Panc1 (cell line): ENCODE data around the gene ZBTB25. TPM values are rescaled to one million over a fixed set of nuclear protein-coding genes. Genes with fewer than 3 reads are reported as not detected.

Experiments used
- ATAC-seq: fragments of 200-7000 bp; cut with Tn5 transposase; 2 replicates; pipeline ENCODE4 v1.9.1; 2020; ENCODE audit warnings: mild to moderate bottlenecking, moderate library complexity
- BruUV-seq: library from RNA; stranded (reverse); fragments of 400-500 nt; replicated peaks from 2 replicates; lab custom pipeline; 2021; lab: Mats Ljungman, UMichigan
- CTCF ChIA-PET: fragments of 300-600 bp; sonication (Branson Sonifier 250); formaldehyde crosslinking; loops from one replicate; lab custom pipeline; 2022; ENCODE audit warnings: antibody characterized with exemption; lab: Charles Lee
- POLR2A ChIA-PET: fragments of 300-600 bp; sonication (Branson Sonifier 250); formaldehyde crosslinking; loops from one replicate; lab custom pipeline; 2022; ENCODE audit warnings: antibody characterized with exemption; lab: Charles Lee
- DNase-seq: peaks from one replicate; pipeline ENCODE4 v3.0.0-alpha.2; 2010; ENCODE audit warnings: low read depth, low spot score
- H3K27ac ChIP-seq: 2 replicates; pipeline ENCODE4 v1.5.1; 2011; ENCODE audit warnings: mild to moderate bottlenecking, low read length, inconsistent platforms
- H3K27me3 ChIP-seq: fragments of 200-500 bp; sonication (Bioruptor generic); 2 replicates; pipeline ENCODE4 v1.6.0; 2014; ENCODE audit warnings: low read length, inconsistent platforms; ENCODE audit not compliant: control insufficient read depth, insufficient read depth
- H3K36me3 ChIP-seq: fragments of 200-500 bp; sonication (Bioruptor generic); 2 replicates; pipeline ENCODE4 v1.5.1; 2014; ENCODE audit warnings: inconsistent platforms, mild to moderate bottlenecking, low read length, moderate library complexity; ENCODE audit not compliant: control insufficient read depth, insufficient read depth
- H3K4me1 ChIP-seq: 2 replicates; pipeline ENCODE4 v1.5.1; 2011; ENCODE audit warnings: inconsistent platforms, mild to moderate bottlenecking, low read length, moderate library complexity; ENCODE audit not compliant: control insufficient read depth, insufficient read depth
- H3K4me3 ChIP-seq, 2 experiments: 2 replicates each; pipeline ENCODE4 v1.5.1; 2011 to 2012; ENCODE audit warnings: low read depth in 2 of 2, low read length in 2 of 2, mild to moderate bottlenecking in 2 of 2, inconsistent platforms in 1 of 2, moderate library complexity in 1 of 2
- H3K9me3 ChIP-seq: fragments of 200-500 bp; sonication (Bioruptor generic); 2 replicates; pipeline ENCODE4 v1.5.1; 2014; ENCODE audit warnings: low read depth, mild to moderate bottlenecking, inconsistent platforms, low read length, moderate library complexity; ENCODE audit not compliant: control insufficient read depth, insufficient read depth
- POLR2AphosphoS5 ChIP-seq: IDR thresholded peaks from 2 replicates; pipeline ENCODE4 v1.6.1; 2012; ENCODE audit warnings: mild to moderate bottlenecking, low read depth, low read length, moderate library complexity
- SIN3A ChIP-seq: IDR thresholded peaks from 2 replicates; pipeline ENCODE4 v1.6.1; 2012; ENCODE audit warnings: low read depth, mild to moderate bottlenecking, low read length, moderate library complexity, borderline replicate concordance; ENCODE audit not compliant: insufficient read depth
- TCF7L2 ChIP-seq: IDR thresholded peaks from 2 replicates; pipeline ENCODE4 v1.6.1; 2011; ENCODE audit warnings: mild to moderate bottlenecking, low read depth, low read length, inconsistent platforms
- in situ Hi-C: cut with HindIII; loops from 2 replicates; pipeline ENCODE4 v1.10.0; 2016; ENCODE audit warnings: low sequenced_read_pairs, low pct_unique_long_range_greater_than_20kb
- intact Hi-C: fragments of 100-400 bp; cut with micrococcal nuclease; formaldehyde crosslinking; loops from one replicate; pipeline ENCODE4 v1.10.0; 2022; ENCODE audit not compliant: unreplicated experiment
- total RNA-seq: library from RNA; stranded (reverse); gene quantifications from one replicate; pipeline ENCODE4 v1.2.1, GENCODE V29; 2021; ENCODE audit not compliant: unreplicated experiment
- TF ChIP-seq, protein P1 (sequence below): fragments of 450-650 bp; IDR thresholded peaks from 2 replicates; pipeline ENCODE4 v1.5.1; 2017; ENCODE audit warnings: mild to moderate bottlenecking
- TF ChIP-seq, protein P2 (sequence below), 2 experiments: IDR thresholded peaks; 2 replicates each; pipeline ENCODE4 v1.6.1; 2011 to 2012; ENCODE audit warnings: low read depth in 2 of 2, control low read depth in 1 of 2, low read length in 1 of 2, mild to moderate bottlenecking in 1 of 2, moderate library complexity in 1 of 2; ENCODE audit not compliant: insufficient read depth in 1 of 2

The ZBTB25 gene
- total RNA-seq, 1 experiment from 2014 or later, result 9.0 TPM

GRCh38 chr14:64459405-64460136 lies 44.1 kb downstream of the ZBTB25 start:
- in situ Hi-C loops, result no loop called here
- intact Hi-C loops, result no loop called here
- ATAC-seq, result no peak

GRCh38 chr14:64454671-64455070 lies 49.0 kb downstream of the ZBTB25 start:
- no TSS peak for BruUV-seq
- CTCF ChIA-PET, result no interaction called here
- peaks cover 3% of the 10 kb centered on the region for H3K36me3 ChIP-seq

More at GRCh38 chr14:64459405-64460136, 44.1 kb downstream of the ZBTB25 start:
- Histone ChIP-seq H3K27me3 (no peaks in the 10 kb centered on the region), H3K27ac (no peak overlapping the region), H3K4me1 (no peaks in the 10 kb centered on the region; the same call in 1 of the 2 replicates), H3K4me3 (no peak overlapping the region), H3K36me3 (no peaks in the 10 kb centered on the region; the same call in none of the 2 replicates), H3K9me3 (no peaks in the 10 kb centered on the region)
- TF ChIP-seq POLR2AphosphoS5 (no peak), TCF7L2 (no peak), SIN3A (no peak)
- TF ChIP-seq, protein P1, sequence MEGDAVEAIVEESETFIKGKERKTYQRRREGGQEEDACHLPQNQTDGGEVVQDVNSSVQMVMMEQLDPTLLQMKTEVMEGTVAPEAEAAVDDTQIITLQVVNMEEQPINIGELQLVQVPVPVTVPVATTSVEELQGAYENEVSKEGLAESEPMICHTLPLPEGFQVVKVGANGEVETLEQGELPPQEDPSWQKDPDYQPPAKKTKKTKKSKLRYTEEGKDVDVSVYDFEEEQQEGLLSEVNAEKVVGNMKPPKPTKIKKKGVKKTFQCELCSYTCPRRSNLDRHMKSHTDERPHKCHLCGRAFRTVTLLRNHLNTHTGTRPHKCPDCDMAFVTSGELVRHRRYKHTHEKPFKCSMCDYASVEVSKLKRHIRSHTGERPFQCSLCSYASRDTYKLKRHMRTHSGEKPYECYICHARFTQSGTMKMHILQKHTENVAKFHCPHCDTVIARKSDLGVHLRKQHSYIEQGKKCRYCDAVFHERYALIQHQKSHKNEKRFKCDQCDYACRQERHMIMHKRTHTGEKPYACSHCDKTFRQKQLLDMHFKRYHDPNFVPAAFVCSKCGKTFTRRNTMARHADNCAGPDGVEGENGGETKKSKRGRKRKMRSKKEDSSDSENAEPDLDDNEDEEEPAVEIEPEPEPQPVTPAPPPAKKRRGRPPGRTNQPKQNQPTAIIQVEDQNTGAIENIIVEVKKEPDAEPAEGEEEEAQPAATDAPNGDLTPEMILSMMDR, result no peak
- TF ChIP-seq, protein P2, sequence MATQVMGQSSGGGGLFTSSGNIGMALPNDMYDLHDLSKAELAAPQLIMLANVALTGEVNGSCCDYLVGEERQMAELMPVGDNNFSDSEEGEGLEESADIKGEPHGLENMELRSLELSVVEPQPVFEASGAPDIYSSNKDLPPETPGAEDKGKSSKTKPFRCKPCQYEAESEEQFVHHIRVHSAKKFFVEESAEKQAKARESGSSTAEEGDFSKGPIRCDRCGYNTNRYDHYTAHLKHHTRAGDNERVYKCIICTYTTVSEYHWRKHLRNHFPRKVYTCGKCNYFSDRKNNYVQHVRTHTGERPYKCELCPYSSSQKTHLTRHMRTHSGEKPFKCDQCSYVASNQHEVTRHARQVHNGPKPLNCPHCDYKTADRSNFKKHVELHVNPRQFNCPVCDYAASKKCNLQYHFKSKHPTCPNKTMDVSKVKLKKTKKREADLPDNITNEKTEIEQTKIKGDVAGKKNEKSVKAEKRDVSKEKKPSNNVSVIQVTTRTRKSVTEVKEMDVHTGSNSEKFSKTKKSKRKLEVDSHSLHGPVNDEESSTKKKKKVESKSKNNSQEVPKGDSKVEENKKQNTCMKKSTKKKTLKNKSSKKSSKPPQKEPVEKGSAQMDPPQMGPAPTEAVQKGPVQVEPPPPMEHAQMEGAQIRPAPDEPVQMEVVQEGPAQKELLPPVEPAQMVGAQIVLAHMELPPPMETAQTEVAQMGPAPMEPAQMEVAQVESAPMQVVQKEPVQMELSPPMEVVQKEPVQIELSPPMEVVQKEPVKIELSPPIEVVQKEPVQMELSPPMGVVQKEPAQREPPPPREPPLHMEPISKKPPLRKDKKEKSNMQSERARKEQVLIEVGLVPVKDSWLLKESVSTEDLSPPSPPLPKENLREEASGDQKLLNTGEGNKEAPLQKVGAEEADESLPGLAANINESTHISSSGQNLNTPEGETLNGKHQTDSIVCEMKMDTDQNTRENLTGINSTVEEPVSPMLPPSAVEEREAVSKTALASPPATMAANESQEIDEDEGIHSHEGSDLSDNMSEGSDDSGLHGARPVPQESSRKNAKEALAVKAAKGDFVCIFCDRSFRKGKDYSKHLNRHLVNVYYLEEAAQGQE (IDR thresholded peaks at IDR 0.05; ENCODE audit: insufficient read depth in 1 of 2, low read depth in 2 of 2, low read length in 1 of 2), result no peak
- BruUV-seq, result no TSS peak
- no peak for DNase-seq
- ChIA-PET CTCF (no interaction called here), POLR2A (no interaction called here)

More at GRCh38 chr14:64454671-64455070, 49.0 kb downstream of the ZBTB25 start:
- POLR2A ChIA-PET, result no interaction called here
- intact Hi-C loops (no loop called here), in situ Hi-C loops (no loop called here)
- TF ChIP-seq POLR2AphosphoS5 (no peak), SIN3A (no peak), TCF7L2 (no peak)
- TF ChIP-seq, protein P2 (IDR thresholded peaks at IDR 0.05; ENCODE audit: insufficient read depth in 1 of 2, low read depth in 2 of 2, low read length in 1 of 2), result no peak
- TF ChIP-seq, protein P1, result no peak
- Histone ChIP-seq H3K4me3 (no peak overlapping the region), H3K27ac (no peak overlapping the region), H3K27me3 (no peaks in the 10 kb centered on the region), H3K4me1 (no peaks in the 10 kb centered on the region), H3K9me3 (no peaks in the 10 kb centered on the region)
- ATAC-seq (no peak), DNase-seq (no peak)
